Breast epithelium (tissue), 3 donors: Measurements from ENCODE around the gene ZNF512B.

ENCODE experiments used
- POLR2A ChIP-seq: fragments of 450-650 bp; IDR thresholded peaks from one replicate; pipeline ENCODE4 v1.6.1; 2016; ENCODE audit warnings: antibody characterized with exemption, mild to moderate bottlenecking, moderate library complexity
- POLR2AphosphoS5 ChIP-seq, 3 donors: sonication (generic); formaldehyde crosslinking; IDR thresholded peaks; one replicate each; pipeline ENCODE4 v1.6.1; 2017; ENCODE audit warnings: antibody characterized with exemption in 3 of 3
- TF ChIP-seq, protein P1 (sequence below), 3 donors: fragments of 450-650 bp; IDR thresholded peaks; one replicate each; pipeline ENCODE4 v1.5.1; 2016 to 2017; ENCODE audit warnings: antibody characterized with exemption in 3 of 3, mild to moderate bottlenecking in 3 of 3, moderate library complexity in 3 of 3

DNA sequence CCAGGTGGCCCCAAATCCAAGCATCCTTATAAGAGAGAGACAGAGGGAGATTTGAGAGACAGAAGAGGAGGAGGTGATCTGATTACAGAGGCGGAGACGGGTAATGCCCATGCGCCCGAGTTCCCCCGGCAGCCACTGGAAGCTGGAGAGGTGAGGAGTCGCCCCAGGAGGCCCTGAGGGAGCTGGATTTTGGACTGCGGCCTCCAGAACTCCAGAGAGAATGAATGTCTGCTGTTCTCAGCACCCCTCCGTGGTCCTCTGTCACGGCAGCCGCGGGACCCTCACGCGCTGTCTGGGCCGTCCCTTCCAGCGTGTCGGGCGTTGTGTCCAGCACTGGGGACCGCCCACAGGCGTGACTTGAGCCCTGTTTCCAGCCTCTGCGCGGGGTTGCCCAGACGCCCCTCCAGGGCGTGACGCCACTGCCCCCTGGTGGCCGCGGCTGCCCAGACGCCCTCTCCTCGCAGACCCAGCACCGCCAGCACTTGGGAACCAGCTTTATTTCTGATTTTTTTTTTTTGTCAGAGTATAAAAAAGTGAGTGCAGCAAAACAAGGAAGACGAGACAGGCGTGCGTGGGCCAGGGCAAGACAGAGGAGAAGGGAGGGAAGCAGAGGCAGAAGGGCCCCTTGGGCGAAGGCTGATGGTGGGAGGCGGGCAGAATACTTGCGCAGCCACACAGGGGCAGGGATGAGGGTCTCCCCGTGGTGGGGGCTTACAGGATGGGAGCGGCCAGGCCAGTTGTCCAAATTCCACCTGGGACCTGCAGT lies 4.1 kb upstream of the ZNF512B start:
- TF ChIP-seq, protein P1, sequence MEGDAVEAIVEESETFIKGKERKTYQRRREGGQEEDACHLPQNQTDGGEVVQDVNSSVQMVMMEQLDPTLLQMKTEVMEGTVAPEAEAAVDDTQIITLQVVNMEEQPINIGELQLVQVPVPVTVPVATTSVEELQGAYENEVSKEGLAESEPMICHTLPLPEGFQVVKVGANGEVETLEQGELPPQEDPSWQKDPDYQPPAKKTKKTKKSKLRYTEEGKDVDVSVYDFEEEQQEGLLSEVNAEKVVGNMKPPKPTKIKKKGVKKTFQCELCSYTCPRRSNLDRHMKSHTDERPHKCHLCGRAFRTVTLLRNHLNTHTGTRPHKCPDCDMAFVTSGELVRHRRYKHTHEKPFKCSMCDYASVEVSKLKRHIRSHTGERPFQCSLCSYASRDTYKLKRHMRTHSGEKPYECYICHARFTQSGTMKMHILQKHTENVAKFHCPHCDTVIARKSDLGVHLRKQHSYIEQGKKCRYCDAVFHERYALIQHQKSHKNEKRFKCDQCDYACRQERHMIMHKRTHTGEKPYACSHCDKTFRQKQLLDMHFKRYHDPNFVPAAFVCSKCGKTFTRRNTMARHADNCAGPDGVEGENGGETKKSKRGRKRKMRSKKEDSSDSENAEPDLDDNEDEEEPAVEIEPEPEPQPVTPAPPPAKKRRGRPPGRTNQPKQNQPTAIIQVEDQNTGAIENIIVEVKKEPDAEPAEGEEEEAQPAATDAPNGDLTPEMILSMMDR (IDR thresholded peaks at IDR 0.05), result peak; percentile 87 to 97 (median 97)
- TF ChIP-seq POLR2A (no peak), POLR2AphosphoS5 (IDR thresholded peaks at IDR 0.05) (peak in 2 of 3 donors; percentile 20 to 41)
